ENCODE results near the gene POMGNT2. TPM values are rescaled to one million over a fixed set of nuclear protein-coding genes. Genes with fewer than 3 reads are reported as not detected.
A peak's percentile ranks its signal among the peaks of the same experiment; 100 is the strongest.

Gene POMGNT2
- total RNA-seq, 8 experiments from 2014 or later = 4.2 to 41.5 (median 14.2) TPM

DNA sequence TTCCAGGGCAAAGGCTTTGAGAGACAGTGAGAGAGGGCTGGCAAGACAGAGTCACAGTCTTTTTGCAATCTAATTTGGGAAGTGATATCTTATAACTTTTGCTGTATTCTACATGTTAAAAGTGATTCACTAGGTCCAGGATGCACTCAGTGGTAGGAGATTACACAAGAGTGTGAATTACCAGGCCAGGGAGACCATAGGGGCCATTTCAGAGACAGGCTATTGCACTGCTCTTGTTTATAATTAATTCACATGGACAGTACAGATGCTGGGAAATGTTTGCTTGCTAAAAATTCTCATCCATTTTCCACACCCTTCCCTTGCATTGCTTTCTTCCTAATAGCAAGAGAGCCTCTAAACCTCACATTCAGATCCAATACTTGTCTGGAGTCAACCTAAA lies 22.6 kb upstream of the POMGNT2 start:
- Histone ChIP-seq H3K27ac (no peak overlapping the region), H3K4me1 (replicated peaks in 1 of 2) (peaks cover 8 to 12% of the 10 kb centered on the region in 2 donors), H3K4me3 (no peak overlapping the region)
- ATAC-seq (replicated peaks in 6 of 8) = peak in 1 of 8 experiments; percentile 54
- in situ Hi-C loops (cut with MboI; ENCODE audit: low pct_unique_long_range_greater_than_20kb in 2 of 9, low sequenced_read_pairs in 9 of 9, unreplicated experiment in 9 of 9) = loop anchor here in 1 of 9 experiments (25.0 kb wide), 1 partner anchor 166 kb away; no protein-coding TSS in a partner anchor

- Histone ChIP-seq H3K27ac (no peak overlapping the region), H3K4me3 (no peak overlapping the region), H3K4me1 (replicated peaks in 1 of 2) (no peaks in the 10 kb centered on the region)
- 0 to 100% (median 83%) methylated on average over 1 to 3 of the region's 3 CpGs for WGBS, 10 experiments
- peak in 3 of 8 experiments; percentile 25 to 34 (median 31) for ATAC-seq (replicated peaks in 6 of 8)
- in situ Hi-C loops (cut with MboI; ENCODE audit: low pct_unique_long_range_greater_than_20kb in 2 of 9, low sequenced_read_pairs in 9 of 9, unreplicated experiment in 9 of 9) = loop anchor here in 1 of 9 experiments (25.0 kb wide), 1 partner anchor 164 kb away; no protein-coding TSS in a partner anchor
Observed at GRCh38 chr3:43126536-43126935, 20.7 kb upstream of the POMGNT2 start.

- no peak overlapping the region for H3K27ac ChIP-seq
- H3K4me1 ChIP-seq (replicated peaks in 1 of 2) = no peaks in the 10 kb centered on the region
- in situ Hi-C loops (cut with MboI; ENCODE audit: low pct_unique_long_range_greater_than_20kb in 2 of 9, low sequenced_read_pairs in 9 of 9, unreplicated experiment in 9 of 9) = no loop called here
- no peak overlapping the region for H3K4me3 ChIP-seq
- ATAC-seq (replicated peaks in 6 of 8) = no peak
Observed at GRCh38 chr3:43123895-43124294, 18.0 kb upstream of the POMGNT2 start.

DNA sequence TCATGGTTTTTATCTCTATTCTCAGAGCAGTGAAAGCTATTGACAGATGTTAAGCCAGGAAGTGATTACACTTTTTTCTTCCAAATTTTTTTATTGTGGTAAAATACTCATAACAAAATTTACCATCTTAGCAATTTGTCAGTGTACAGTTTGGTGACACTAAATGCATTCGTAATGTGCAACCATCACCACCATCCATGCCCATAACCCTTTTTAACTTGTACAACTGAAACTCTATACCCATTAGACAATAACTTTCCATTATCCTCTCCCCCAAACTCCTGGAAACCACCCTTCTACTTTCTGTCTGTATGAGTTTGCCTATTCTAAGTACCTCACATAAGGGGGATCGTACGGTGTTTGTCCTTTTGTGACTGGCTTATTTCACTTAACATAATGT lies 15.1 kb upstream of the POMGNT2 start:
- H3K4me3 ChIP-seq = no peak overlapping the region
- 40 to 100% (median 89%) methylated on average over 1 to 3 of the region's 3 CpGs for WGBS, 10 experiments

GRCh38 chr3:43117257-43117656 lies 11.4 kb upstream of the POMGNT2 start:
- WGBS, 10 experiments = 73 to 100% (median 88%) methylated on average over 1 to 4 of the region's 4 CpGs; no CpG with 5 or more reads in 4 of the 10 experiments
- in situ Hi-C loops (cut with MboI; ENCODE audit: low pct_unique_long_range_greater_than_20kb in 2 of 9, low sequenced_read_pairs in 9 of 9, unreplicated experiment in 9 of 9) = no loop called here
- no peak overlapping the region for H3K4me3 ChIP-seq

More for the DNA sequence above, 15.1 kb upstream of the POMGNT2 start:
- Histone ChIP-seq H3K27ac (no peak overlapping the region), H3K4me1 (replicated peaks in 1 of 2) (no peaks in the 10 kb centered on the region)
- in situ Hi-C loops (cut with MboI; ENCODE audit: low pct_unique_long_range_greater_than_20kb in 2 of 9, low sequenced_read_pairs in 9 of 9, unreplicated experiment in 9 of 9) = no loop called here
- ATAC-seq (replicated peaks in 6 of 8) = no peak

DNA sequence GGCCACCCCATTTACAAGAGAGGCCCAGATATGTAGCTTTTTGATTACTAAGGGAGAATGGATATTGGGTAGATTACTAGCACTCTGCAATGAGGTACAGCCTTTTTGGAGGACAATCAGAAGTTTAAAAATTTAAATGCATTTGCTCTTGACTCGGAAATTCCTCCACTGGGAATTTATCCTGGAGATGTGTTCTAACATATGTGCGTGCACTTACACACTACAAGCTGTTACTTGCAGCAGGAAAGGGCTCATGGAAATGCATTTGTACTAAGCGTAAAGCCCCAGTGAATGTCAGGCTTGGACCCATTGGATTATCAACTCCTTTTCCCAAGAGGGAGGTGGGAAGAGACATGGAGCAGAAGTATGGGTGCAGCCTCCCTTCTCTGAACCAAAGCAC lies 7.8 kb upstream of the POMGNT2 start:
- ATAC-seq (replicated peaks in 6 of 8) = no peak
- 11 to 100% (median 86%) methylated on average over 1 to 3 of the region's 3 CpGs; no CpG with 5 or more reads in 2 of the 10 experiments for WGBS, 10 experiments
- H3K4me1 ChIP-seq (replicated peaks in 1 of 2) = no peaks in the 10 kb centered on the region
- no peak overlapping the region for H3K27ac ChIP-seq
- no peak overlapping the region for H3K4me3 ChIP-seq
- in situ Hi-C loops (cut with MboI; ENCODE audit: low pct_unique_long_range_greater_than_20kb in 2 of 9, low sequenced_read_pairs in 9 of 9, unreplicated experiment in 9 of 9) = no loop called here

More at GRCh38 chr3:43117257-43117656, 11.4 kb upstream of the POMGNT2 start:
- Histone ChIP-seq H3K27ac (no peak overlapping the region), H3K4me1 (replicated peaks in 1 of 2) (no peaks in the 10 kb centered on the region)
- ATAC-seq (replicated peaks in 6 of 8) = no peak

- 4 to 50% (median 21%) methylated on average over 2 to 6 of the region's 6 CpGs; no CpG with 5 or more reads in 2 of the 10 experiments for WGBS, 10 experiments
- Histone ChIP-seq H3K4me1 (replicated peaks in 1 of 2) (peaks cover 8 to 10% of the 10 kb centered on the region in 2 donors), H3K27ac (no peak overlapping the region), H3K4me3 (peak overlapping the region; percentile 65 to 94 (median 74))
- in situ Hi-C loops (cut with MboI; ENCODE audit: low pct_unique_long_range_greater_than_20kb in 2 of 9, low sequenced_read_pairs in 9 of 9, unreplicated experiment in 9 of 9) = no loop called here
- ATAC-seq (replicated peaks in 6 of 8) = peak in 7 of 8 experiments; percentile 7 to 34 (median 18)
Observed at GRCh38 chr3:43106293-43106628, 382 bp upstream of the POMGNT2 start.

GRCh38 chr3:43104660-43105595 lies 951 bp downstream of the POMGNT2 start:
- Histone ChIP-seq H3K4me1 (replicated peaks in 1 of 2) (peaks cover 8 to 10% of the 10 kb centered on the region in 2 donors), H3K4me3 (peak overlapping the region; percentile 65 to 94 (median 74)), H3K27ac (no peak overlapping the region)
- peak; percentile 3 to 25 (median 10) for ATAC-seq (replicated peaks in 6 of 8)
- 42 to 92% (median 61%) methylated on average over 2 to 12 of the region's 33 CpGs for WGBS, 10 experiments
- in situ Hi-C loops (cut with MboI; ENCODE audit: low pct_unique_long_range_greater_than_20kb in 2 of 9, low sequenced_read_pairs in 9 of 9, unreplicated experiment in 9 of 9) = no loop called here

DNA sequence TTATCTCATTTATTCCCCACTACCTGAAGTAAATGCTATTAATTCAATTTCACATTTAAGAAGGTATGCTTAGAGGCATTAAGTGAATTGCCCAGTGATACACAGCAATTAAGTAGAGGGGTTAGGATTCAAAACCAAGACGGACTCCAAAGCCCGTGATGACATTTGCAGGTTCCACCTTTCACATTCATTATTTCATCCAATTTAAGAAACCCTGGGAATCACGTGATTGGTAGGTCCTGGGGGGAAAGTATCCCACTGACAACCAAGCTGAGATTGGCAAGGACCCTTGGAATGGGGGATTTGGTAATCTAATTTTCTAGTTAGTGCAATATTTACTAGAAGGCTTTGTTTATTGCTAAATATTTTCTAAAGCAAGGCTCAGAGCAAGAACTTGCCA lies 1.8 kb downstream of the POMGNT2 start:
- Histone ChIP-seq H3K4me3 (no peak overlapping the region), H3K4me1 (replicated peaks in 1 of 2) (peaks cover 8 to 10% of the 10 kb centered on the region in 2 donors), H3K27ac (no peak overlapping the region)
- 60 to 100% (median 86%) methylated on average over 1 to 3 of the region's 3 CpGs; no CpG with 5 or more reads in 3 of the 10 experiments for WGBS, 10 experiments
- ATAC-seq (replicated peaks in 6 of 8) = no peak
- in situ Hi-C loops (cut with MboI; ENCODE audit: low pct_unique_long_range_greater_than_20kb in 2 of 9, low sequenced_read_pairs in 9 of 9, unreplicated experiment in 9 of 9) = no loop called here

DNA sequence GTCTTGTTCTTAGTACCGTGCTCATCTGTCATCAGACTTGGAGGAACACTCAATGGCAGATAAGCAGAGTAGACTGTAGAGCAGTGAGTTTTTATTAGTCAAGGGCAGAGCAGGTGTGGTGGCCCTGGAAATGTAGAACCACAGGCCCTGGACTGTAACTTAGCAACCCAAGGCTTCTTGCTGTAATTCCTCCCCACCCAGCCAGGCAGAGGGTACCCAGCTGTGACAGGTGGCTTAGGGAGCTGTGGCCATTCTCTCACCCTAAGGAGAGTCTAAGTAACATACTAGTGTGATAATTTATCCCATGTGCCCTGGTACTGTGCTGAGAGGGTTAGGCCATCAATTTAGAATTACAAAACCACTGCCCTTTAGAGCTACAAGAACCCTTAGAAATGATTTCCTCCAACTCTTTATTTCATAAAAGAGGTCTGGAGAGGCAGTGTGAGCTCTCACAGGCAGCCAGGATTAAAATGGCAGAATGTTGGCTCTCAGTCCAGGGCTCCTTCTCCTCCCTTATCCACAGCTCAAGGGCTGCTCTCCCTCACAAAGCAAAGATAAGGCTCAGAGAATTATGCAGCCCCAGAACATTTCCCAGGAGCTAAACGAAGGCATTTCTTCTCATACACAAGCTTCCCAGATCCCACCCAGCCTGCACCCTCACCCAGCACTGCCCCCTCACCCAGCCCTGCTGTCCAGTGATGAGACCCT lies 3.0 kb downstream of the POMGNT2 start:
- no peak for ATAC-seq (replicated peaks in 6 of 8)
- Histone ChIP-seq H3K27ac (no peak overlapping the region), H3K4me3 (no peak overlapping the region), H3K4me1 (replicated peaks in 1 of 2) (peaks cover 8 to 10% of the 10 kb centered on the region in 2 donors)
- in situ Hi-C loops (cut with MboI; ENCODE audit: low pct_unique_long_range_greater_than_20kb in 2 of 9, low sequenced_read_pairs in 9 of 9, unreplicated experiment in 9 of 9) = no loop called here
- 30 to 100% (median 100%) methylated on average over 1 to 2 of the region's 2 CpGs; no CpG with 5 or more reads in 3 of the 10 experiments for WGBS, 10 experiments

GRCh38 chr3:43098761-43099160 lies 7.1 kb downstream of the POMGNT2 start:
- no peak overlapping the region for H3K27ac ChIP-seq
- 78 to 100% (median 94%) methylated on average over 1 to 7 of the region's 8 CpGs; no CpG with 5 or more reads in 2 of the 10 experiments for WGBS, 10 experiments
- H3K4me3 ChIP-seq = no peak overlapping the region
- ATAC-seq (replicated peaks in 6 of 8) = no peak
- peaks cover 0 to 6% of the 10 kb centered on the region in 2 donors for H3K4me1 ChIP-seq (replicated peaks in 1 of 2)
- in situ Hi-C loops (cut with MboI; ENCODE audit: low pct_unique_long_range_greater_than_20kb in 2 of 9, low sequenced_read_pairs in 9 of 9, unreplicated experiment in 9 of 9) = loop anchor here in 1 of 9 experiments (25.0 kb wide), 1 partner anchor 136 kb away; no protein-coding TSS in a partner anchor

GRCh38 chr3:43097400-43098080 lies 8.3 kb downstream of the POMGNT2 start:
- Histone ChIP-seq H3K27ac (no peak overlapping the region), H3K4me3 (no peak overlapping the region), H3K4me1 (replicated peaks in 1 of 2) (peaks cover 0 to 6% of the 10 kb centered on the region in 2 donors)
- 25 to 81% (median 62%) methylated on average over 2 to 4 of the region's 5 CpGs; no CpG with 5 or more reads in 6 of the 10 experiments for WGBS, 10 experiments
- peak in 3 of 8 experiments; percentile 87 to 89 (median 88) for ATAC-seq (replicated peaks in 6 of 8)
- in situ Hi-C loops (cut with MboI; ENCODE audit: low pct_unique_long_range_greater_than_20kb in 2 of 9, low sequenced_read_pairs in 9 of 9, unreplicated experiment in 9 of 9) = loop anchor here in 1 of 9 experiments (25.0 kb wide), 1 partner anchor 135 kb away; no protein-coding TSS in a partner anchor
